ENCODE data around the gene DNM3.

- TF ChIP-seq EZH2 (IDR thresholded peaks at IDR 0.05): no peak
- TF ChIP-seq CTCF (IDR thresholded peaks at IDR 0.05): no peak
These were observed 5.4 kb upstream of the DNM3 start for GRCh38 chr1:171835891-171836290.

Measured in neural progenitor cell (in vitro differentiated cells).